Effector memory CD8-positive, alpha-beta T cell (primary cell): ENCODE data around the gene CALHM3.

Experiments
- ATAC-seq: fragments of 150-1000 bp; cut with Tn5 transposase; replicated peaks from 2 replicates; pipeline ENCODE4 v1.10.0; 2021; ENCODE audit warnings: mild to moderate bottlenecking, moderate library complexity
- DNase-seq, 3 experiments: peaks; one replicate each; pipeline ENCODE4 v3.0.0; 2021
- H3K27ac Mint-ChIP-seq, 2 donors: one replicate each; pipeline ENCODE4 v1.8.0; 2022; ENCODE audit warnings: mild to moderate bottlenecking in 2 of 2, mixed read lengths in 2 of 2, moderate library complexity in 2 of 2
- H3K27me3 Mint-ChIP-seq, 2 donors: one replicate each; pipeline ENCODE4 v1.8.0; 2022; ENCODE audit warnings: mixed read lengths in 2 of 2
- H3K36me3 Mint-ChIP-seq: one replicate; pipeline ENCODE4 v1.8.0; 2022; ENCODE audit warnings: mild to moderate bottlenecking, moderate library complexity, mixed read lengths; ENCODE audit not compliant: insufficient read depth
- H3K4me1 Mint-ChIP-seq, 2 donors: one replicate each; pipeline ENCODE4 v1.8.0; 2022; ENCODE audit warnings: low read depth in 2 of 2, mixed read lengths in 2 of 2
- H3K4me3 Mint-ChIP-seq, 2 donors: one replicate each; pipeline ENCODE4 v1.8.0; 2022; ENCODE audit warnings: mild to moderate bottlenecking in 2 of 2, mixed read lengths in 2 of 2, moderate library complexity in 2 of 2
- H3K9me3 Mint-ChIP-seq, 2 donors: one replicate each; pipeline ENCODE4 v1.8.0; 2022; ENCODE audit warnings: mixed read lengths in 2 of 2

CALHM3 gene

DNA sequence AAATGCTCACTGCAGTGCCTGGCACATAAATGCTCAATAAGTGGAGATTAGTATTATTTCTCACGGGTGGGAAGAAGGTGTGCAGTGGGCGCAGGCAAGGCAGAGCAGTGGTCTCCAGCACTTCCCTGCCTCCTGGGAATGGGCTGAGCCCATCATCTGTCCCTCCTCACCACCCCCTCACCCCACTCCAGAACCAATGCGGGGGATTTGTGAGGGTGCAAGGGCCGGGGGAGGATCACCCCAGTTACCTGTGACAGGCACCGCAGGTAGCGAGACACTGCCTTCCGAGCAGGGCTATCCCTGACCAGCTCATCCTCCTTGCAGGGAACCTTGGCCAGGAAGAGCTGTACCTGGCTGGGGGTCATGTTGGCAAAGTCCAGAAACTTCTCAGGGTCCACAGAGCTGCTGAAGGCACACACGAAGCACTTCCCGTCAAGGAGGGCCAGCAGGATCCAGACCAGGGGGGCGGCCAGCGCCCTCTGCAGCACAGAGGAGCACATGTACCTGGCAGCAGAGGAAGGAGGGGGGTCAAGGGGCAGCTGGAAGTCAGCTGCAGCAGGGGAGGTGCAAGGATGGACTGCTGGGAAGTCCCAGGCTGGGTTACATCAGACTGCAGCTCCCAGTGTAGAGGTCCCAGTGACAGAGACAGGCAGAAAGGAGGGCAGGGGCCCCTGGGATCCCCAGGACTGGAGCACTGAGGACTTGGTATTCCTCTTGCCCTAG lies 2.8 kb downstream of the CALHM3 start:
- H3K27me3 Mint-ChIP-seq, result no peaks in the 10 kb centered on the region
- no peaks in the 10 kb centered on the region for H3K9me3 Mint-ChIP-seq
- H3K36me3 Mint-ChIP-seq, result no peaks in the 10 kb centered on the region
- peaks cover 21 to 25% of the 10 kb centered on the region in 2 donors for H3K4me1 Mint-ChIP-seq
- ATAC-seq, result peak; percentile 49
- H3K27ac Mint-ChIP-seq, result peak overlapping the region; percentile 19 to 41
- no peak overlapping the region for H3K4me3 Mint-ChIP-seq
- DNase-seq, result no peak

DNA sequence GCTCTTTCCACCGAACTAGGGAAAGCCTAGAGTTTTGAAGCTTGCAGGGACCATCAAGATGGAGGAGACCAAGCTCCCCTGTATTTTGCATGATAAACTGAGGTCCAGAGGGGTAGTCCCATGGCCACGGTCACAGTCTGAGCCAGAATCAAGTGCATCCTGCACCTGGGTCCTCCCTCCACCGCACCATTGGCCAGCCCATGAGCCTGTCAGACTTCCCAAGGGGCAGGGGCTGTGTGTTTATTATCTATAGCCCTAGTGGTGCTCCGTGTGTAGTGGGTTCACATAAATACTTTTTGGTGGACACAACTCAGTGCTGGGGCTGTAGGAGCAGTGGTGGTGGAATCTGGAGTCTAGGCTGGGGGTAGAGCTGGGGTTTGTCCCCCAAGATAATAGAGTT lies 3.6 kb downstream of the CALHM3 start:
- H3K9me3 Mint-ChIP-seq, result no peaks in the 10 kb centered on the region
- no peak overlapping the region for H3K4me3 Mint-ChIP-seq
- DNase-seq (no peak), ATAC-seq (no peak)
- no peaks in the 10 kb centered on the region for H3K27me3 Mint-ChIP-seq
- H3K36me3 Mint-ChIP-seq, result peaks cover 5% of the 10 kb centered on the region
- H3K27ac Mint-ChIP-seq, result peak overlapping the region; percentile 19 to 41
- peaks cover 28 to 33% of the 10 kb centered on the region in 2 donors for H3K4me1 Mint-ChIP-seq

DNA sequence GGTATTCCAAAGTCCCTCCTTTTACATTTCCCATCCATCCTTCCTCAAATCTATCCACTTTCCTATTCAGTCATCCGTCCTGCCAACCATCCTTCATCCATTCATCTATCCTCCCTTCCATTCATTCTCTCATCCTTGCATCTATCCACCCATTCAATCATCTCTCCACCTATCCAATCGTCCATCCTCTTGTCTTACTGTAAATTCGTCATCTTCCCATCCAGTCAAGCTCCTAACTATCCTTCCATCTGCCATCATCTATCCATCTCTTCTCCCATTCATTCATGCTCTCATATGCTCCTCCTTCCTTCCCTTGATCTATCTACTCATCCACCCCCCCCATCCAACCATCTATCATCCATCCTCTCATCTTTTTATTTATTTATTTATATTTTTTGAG lies 5.0 kb downstream of the CALHM3 start:
- ATAC-seq (no peak), DNase-seq (no peak)
- Mint-ChIP-seq H3K4me3 (no peak overlapping the region), H3K9me3 (no peaks in the 10 kb centered on the region), H3K27me3 (no peaks in the 10 kb centered on the region), H3K27ac (peak overlapping the region in 1 of 2 donors; percentile 19), H3K4me1 (peaks cover 40 to 43% of the 10 kb centered on the region in 2 donors), H3K36me3 (peaks cover 5% of the 10 kb centered on the region)

- Mint-ChIP-seq H3K27ac (no peak overlapping the region), H3K4me3 (no peak overlapping the region), H3K36me3 (peaks cover 5% of the 10 kb centered on the region), H3K4me1 (peaks cover 41 to 42% of the 10 kb centered on the region in 2 donors), H3K27me3 (no peaks in the 10 kb centered on the region), H3K9me3 (no peaks in the 10 kb centered on the region)
- ATAC-seq (no peak), DNase-seq (no peak)
These were observed 5.8 kb downstream of the CALHM3 start for GRCh38 chr10:103473261-103473671.

GRCh38 chr10:103472005-103472404 lies 7.0 kb downstream of the CALHM3 start:
- DNase-seq (no peak), ATAC-seq (no peak)
- peaks cover 5% of the 10 kb centered on the region for H3K36me3 Mint-ChIP-seq
- no peaks in the 10 kb centered on the region for H3K27me3 Mint-ChIP-seq
- peak overlapping the region; percentile 92 to 97 for H3K27ac Mint-ChIP-seq
- peak overlapping the region; percentile 74 to 77 for H3K4me3 Mint-ChIP-seq
- no peaks in the 10 kb centered on the region for H3K9me3 Mint-ChIP-seq
- H3K4me1 Mint-ChIP-seq, result peaks cover 43 to 44% of the 10 kb centered on the region in 2 donors

DNA sequence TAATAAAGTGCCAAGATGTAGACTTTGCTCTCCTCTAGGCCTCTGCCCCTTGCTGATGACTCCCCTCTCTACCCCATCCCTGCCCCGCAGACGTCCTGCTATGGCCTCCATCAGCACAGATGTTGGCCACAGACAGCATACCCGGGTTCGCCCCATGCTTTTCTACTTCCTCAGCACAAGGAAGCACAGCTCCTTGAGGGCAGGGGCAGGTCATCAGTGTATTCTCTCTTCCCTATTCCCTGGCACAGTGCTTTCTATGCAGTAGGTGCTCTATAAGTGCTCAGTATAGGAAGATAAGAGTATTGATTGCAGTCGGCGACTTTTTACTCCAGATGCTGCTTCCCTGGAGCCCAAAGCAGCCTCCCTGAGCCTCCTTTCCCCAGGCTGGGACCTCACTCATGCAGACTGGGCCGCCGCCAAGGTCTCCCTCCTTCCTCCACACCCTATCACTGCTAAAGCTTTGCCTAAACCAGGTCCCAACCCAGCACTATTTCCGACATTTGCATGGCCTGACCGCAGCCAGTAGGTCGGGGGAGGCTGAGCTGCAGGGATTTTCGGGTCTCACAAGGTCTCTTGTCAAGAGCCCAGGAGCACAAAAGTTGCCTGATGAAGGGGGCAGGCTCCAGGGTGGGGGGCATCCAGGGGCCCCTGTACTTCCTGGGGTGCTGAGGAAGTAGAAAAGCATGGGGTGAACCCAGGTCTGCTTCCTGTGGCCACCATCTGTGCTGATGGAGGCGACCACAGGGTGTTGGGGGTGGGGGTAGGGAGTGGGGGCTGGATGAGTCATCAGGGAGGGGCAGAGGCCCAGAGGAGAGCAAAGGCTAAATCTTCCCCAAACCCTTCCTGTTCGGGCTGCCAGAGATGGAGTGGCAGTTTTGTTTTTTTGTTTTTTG lies 8.0 kb downstream of the CALHM3 start:
- peak; percentile 93 for ATAC-seq
- DNase-seq, result peak; percentile 66 to 70 (median 66)
- Mint-ChIP-seq H3K27ac (peak overlapping the region; percentile 92 to 97), H3K9me3 (no peaks in the 10 kb centered on the region), H3K36me3 (peaks cover 5% of the 10 kb centered on the region), H3K27me3 (no peaks in the 10 kb centered on the region), H3K4me1 (peaks cover 45 to 50% of the 10 kb centered on the region in 2 donors), H3K4me3 (peak overlapping the region; percentile 74 to 77)

DNA sequence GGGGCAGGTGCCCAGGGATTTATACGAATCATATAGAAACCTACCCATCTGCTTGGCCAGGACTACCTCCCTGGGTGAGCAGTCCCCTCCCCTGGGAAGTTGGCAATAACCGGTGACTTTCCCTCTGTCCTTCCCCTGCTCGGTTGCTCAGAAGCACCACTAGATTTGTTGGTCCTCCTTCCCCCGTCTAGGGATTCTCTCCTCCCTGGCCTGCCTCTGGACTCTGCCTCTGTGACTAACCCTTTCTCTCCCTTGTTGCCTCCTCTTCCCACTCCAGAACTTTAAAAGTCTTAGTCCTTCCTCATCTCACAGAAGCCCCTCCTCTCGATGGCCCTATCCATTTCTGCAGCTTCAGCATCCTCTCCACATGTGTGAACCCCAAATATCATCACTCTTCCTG lies 9.8 kb downstream of the CALHM3 start:
- Mint-ChIP-seq H3K27me3 (no peaks in the 10 kb centered on the region), H3K36me3 (peaks cover 5% of the 10 kb centered on the region), H3K27ac (peak overlapping the region; percentile 92 to 97), H3K4me3 (no peak overlapping the region), H3K9me3 (no peaks in the 10 kb centered on the region), H3K4me1 (peaks cover 40 to 50% of the 10 kb centered on the region in 2 donors)
- DNase-seq, result no peak
- ATAC-seq, result no peak

GRCh38 chr10:103467406-103467805 lies 11.6 kb downstream of the CALHM3 start:
- Mint-ChIP-seq H3K9me3 (no peaks in the 10 kb centered on the region), H3K4me3 (no peak overlapping the region), H3K36me3 (peaks cover 5% of the 10 kb centered on the region), H3K27ac (peak overlapping the region in 1 of 2 donors; percentile 77), H3K4me1 (peaks cover 34 to 45% of the 10 kb centered on the region in 2 donors), H3K27me3 (no peaks in the 10 kb centered on the region)
- DNase-seq, result no peak
- no peak for ATAC-seq

GRCh38 chr10:103466734-103467133 lies 12.3 kb downstream of the CALHM3 start:
- peaks cover 5% of the 10 kb centered on the region for H3K36me3 Mint-ChIP-seq
- DNase-seq, result no peak
- H3K27ac Mint-ChIP-seq, result peak overlapping the region; percentile 17 to 53
- H3K4me1 Mint-ChIP-seq, result peaks cover 28 to 38% of the 10 kb centered on the region in 2 donors
- no peaks in the 10 kb centered on the region for H3K9me3 Mint-ChIP-seq
- no peaks in the 10 kb centered on the region for H3K27me3 Mint-ChIP-seq
- ATAC-seq, result no peak
- no peak overlapping the region for H3K4me3 Mint-ChIP-seq

DNA sequence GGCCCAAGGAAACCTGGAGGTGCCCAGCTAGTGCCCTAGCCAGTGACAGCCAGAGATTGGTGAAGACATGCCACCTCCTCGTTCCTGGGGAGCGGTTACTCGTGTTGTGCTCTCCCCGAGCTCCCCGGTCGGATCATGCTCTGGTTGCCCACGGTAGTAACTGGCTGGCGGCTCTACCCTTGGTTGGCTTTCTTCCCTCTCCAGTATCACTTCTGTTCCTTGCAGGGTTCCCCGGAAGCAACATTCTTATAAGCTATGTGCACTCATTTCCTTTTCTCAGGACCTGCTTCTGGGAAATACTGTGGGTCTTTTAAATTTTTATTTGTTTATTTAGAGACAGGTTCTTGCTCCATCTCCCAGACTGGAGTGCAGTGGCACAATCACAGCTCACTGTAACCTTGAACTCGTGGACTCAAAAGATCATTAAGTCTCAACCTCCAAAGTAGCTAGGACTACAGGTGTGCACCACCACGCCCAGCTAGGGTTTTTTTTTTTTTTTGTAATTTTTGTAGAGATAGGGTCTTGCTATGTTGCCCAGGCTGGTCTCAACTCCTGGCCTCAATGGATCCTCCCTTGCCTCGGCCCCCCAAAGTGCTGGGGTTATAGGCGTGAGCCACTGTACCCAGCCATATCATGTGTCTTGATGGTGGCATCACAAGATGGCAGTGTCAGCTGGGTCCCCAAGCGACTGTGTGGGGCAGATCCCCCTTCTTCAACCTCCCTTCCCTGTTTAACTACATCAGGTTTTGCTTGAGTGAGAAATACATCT lies 13.4 kb downstream of the CALHM3 start:
- no peaks in the 10 kb centered on the region for H3K36me3 Mint-ChIP-seq
- no peaks in the 10 kb centered on the region for H3K9me3 Mint-ChIP-seq
- DNase-seq, result no peak
- no peak overlapping the region for H3K27ac Mint-ChIP-seq
- no peaks in the 10 kb centered on the region for H3K27me3 Mint-ChIP-seq
- peaks cover 20 to 30% of the 10 kb centered on the region in 2 donors for H3K4me1 Mint-ChIP-seq
- H3K4me3 Mint-ChIP-seq, result no peak overlapping the region
- ATAC-seq, result no peak

DNA sequence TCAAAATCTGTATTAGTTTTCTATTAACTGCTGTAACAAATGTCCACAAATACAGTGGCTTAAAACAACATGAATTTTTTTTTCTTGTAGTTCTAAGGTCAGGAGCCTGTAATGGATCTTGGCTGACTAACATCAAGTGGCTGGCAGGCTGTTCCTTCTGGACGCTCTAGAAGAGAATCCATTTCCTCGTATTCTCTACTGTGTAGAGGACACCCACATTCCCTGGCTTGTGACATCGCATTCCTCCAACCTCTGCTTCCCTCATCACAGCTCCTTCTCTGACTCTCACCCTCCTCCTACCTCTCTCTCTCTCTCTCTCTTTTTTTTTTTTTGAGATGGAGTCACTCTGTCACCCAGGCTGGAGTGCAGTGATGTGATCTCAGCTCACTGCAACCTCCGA lies 15.5 kb downstream of the CALHM3 start:
- Mint-ChIP-seq H3K4me1 (peaks cover 20 to 24% of the 10 kb centered on the region in 2 donors), H3K9me3 (no peaks in the 10 kb centered on the region), H3K27ac (no peak overlapping the region), H3K27me3 (no peaks in the 10 kb centered on the region), H3K4me3 (no peak overlapping the region), H3K36me3 (no peaks in the 10 kb centered on the region)
- DNase-seq (no peak), ATAC-seq (no peak)

- H3K4me1 Mint-ChIP-seq, result peaks cover 15 to 19% of the 10 kb centered on the region in 2 donors
- peak overlapping the region; percentile 57 to 64 for H3K4me3 Mint-ChIP-seq
- no peaks in the 10 kb centered on the region for H3K36me3 Mint-ChIP-seq
- DNase-seq (no peak), ATAC-seq (no peak)
- no peaks in the 10 kb centered on the region for H3K27me3 Mint-ChIP-seq
- peak overlapping the region; percentile 76 to 80 for H3K27ac Mint-ChIP-seq
- H3K9me3 Mint-ChIP-seq, result no peaks in the 10 kb centered on the region
These were observed 19.4 kb downstream of the CALHM3 start for GRCh38 chr10:103459615-103460014.

- ATAC-seq, result peak; percentile 69
These were observed 20.3 kb downstream of the CALHM3 start, which contains the start of gene CALHM1 for GRCh38 chr10:103458720-103459119. CALHM1 (minus strand) TSS chr10:103458900; CDS start chr10:103458751, 149 bp downstream.

More at GRCh38 chr10:103458720-103459119, 20.3 kb downstream of the CALHM3 start, which contains the start of gene CALHM1:
- peaks cover 18 to 22% of the 10 kb centered on the region in 2 donors for H3K4me1 Mint-ChIP-seq
- DNase-seq, result no peak
- no peaks in the 10 kb centered on the region for H3K27me3 Mint-ChIP-seq
- H3K36me3 Mint-ChIP-seq, result no peaks in the 10 kb centered on the region
- H3K4me3 Mint-ChIP-seq, result peak within 1 kb of the TSS; percentile 57 to 64
- peak within 1 kb of the TSS; percentile 76 to 80 for H3K27ac Mint-ChIP-seq
- no peaks in the 10 kb centered on the region for H3K9me3 Mint-ChIP-seq
